Ramos (cell line): Measurements from ENCODE around the gene CDC42BPB.

Experiments used
- in situ Hi-C: fragments of 300-500 bp; cut with MboI; formaldehyde crosslinking; loops from one replicate; pipeline ENCODE4 v1.14.3; 2022; ENCODE audit warnings: low sequenced_read_pairs; ENCODE audit not compliant: unreplicated experiment

The CDC42BPB gene, protein sequence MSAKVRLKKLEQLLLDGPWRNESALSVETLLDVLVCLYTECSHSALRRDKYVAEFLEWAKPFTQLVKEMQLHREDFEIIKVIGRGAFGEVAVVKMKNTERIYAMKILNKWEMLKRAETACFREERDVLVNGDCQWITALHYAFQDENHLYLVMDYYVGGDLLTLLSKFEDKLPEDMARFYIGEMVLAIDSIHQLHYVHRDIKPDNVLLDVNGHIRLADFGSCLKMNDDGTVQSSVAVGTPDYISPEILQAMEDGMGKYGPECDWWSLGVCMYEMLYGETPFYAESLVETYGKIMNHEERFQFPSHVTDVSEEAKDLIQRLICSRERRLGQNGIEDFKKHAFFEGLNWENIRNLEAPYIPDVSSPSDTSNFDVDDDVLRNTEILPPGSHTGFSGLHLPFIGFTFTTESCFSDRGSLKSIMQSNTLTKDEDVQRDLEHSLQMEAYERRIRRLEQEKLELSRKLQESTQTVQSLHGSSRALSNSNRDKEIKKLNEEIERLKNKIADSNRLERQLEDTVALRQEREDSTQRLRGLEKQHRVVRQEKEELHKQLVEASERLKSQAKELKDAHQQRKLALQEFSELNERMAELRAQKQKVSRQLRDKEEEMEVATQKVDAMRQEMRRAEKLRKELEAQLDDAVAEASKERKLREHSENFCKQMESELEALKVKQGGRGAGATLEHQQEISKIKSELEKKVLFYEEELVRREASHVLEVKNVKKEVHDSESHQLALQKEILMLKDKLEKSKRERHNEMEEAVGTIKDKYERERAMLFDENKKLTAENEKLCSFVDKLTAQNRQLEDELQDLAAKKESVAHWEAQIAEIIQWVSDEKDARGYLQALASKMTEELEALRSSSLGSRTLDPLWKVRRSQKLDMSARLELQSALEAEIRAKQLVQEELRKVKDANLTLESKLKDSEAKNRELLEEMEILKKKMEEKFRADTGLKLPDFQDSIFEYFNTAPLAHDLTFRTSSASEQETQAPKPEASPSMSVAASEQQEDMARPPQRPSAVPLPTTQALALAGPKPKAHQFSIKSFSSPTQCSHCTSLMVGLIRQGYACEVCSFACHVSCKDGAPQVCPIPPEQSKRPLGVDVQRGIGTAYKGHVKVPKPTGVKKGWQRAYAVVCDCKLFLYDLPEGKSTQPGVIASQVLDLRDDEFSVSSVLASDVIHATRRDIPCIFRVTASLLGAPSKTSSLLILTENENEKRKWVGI (N-terminal part only)

DNA sequence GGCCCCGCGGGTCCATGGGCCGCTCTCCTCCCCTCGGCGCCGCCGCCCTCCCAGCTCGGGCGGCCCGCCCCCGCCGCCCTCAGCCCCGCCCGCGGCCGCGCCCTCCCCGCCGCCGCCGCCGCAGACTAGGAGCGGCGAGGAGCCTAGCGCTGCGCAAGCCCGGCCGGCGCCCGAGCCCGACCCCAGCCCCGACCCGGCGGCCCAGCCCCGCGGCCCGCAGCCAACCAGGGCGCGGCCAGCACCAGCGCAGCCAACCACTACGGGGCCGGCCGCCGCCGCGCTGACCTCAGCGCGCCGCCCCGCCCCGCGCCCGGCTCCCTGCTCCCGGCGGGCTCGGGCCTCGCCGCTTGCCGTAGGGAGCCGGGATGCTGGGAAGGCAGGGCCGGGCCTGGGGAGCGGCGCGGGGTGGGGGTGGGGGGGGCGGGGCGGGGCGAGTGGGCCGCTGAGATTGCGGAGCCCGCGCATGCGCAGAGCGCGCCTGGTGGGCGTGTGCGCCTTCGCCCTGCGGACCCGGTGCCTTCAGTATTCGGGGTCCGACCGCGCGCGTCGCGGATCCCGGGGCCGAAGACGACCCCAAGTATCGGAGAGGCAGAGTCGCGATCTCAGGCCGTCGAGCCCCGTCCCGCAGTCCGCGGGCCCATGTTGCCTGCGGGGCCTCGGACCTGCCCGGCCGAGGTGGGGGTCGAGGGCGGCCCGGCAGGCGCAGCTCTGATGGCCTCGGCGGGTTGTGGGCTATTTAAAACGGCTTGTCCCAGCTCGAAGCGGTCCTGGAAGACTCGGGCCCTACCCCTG, at the start of gene CDC42BPB:
Gene CDC42BPB (minus strand): TSS at position 178 of the 792 bp plus-strand sequence. CDS start 376 bp downstream, outside the sequence.
- in situ Hi-C loops = no loop called here

DNA sequence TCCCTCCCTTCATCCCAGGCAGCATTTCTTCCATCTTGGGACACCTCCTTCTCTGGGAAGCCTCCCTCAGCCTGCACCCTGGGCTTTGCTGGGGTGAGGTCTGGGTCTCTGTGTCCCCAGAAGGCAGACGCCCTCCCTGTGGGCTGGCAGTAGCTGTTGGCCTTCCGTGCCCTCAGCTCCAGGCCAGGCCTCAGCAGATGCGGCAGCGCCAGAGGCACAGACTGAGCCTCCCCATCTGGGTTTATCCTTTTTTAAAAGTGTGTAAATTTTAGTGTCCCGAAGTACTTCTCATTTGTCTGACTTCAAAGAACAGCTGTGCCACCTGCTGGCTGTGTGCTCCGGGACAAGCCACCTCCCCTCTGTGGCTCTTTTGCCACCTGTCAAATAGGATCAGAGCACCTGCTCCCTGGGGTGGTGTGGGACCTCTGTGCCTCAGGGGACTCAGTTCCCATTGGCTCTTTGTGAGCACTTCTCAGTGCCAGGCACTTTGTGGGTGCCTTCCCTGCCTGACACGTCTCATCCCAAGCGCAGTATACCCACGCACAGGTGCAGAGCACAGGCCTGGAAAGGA, 48.3 kb upstream of the CDC42BPB start:
- in situ Hi-C loops = no loop called here

DNA sequence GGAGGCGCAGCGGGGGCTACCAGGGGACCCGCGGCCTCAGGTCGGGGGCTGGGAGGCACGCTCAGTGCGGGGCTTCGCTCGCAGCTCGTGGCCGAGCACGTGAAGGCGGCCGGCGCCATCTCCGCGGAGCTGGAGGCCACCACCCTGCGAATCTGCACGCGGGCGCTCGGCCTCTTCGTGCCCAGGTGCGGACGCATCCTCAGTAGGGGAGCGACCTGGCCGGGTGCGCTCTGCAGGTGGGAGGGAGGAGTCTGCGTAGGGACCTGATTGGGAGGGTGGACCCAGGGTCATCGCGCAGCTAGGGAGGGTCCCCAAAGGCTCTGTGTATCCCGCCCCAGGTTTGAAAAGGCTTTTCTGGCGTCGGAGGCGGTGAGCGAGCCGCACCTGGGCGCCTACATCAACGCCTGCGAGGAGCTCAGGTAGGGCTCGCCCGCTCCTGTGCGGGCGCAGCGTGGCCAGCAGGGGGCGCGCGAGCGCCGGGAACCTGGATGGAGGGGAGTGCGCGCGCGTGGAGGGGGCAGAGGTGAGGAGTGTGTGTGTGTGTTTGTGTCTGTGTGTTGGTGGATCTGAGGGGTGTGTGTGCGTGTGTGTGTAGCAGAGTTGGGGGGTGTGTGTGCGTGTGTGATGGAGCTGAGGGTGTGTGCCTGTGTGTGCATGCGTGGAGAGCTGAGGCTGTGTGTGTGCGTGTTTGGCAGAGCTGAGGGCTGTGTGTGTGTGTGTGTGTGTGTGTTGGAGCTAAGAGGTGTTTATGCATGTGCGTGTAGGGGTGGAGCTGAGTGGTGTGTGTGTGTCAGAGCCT, 47.5 kb upstream of the CDC42BPB start:
- in situ Hi-C loops = no loop called here

DNA sequence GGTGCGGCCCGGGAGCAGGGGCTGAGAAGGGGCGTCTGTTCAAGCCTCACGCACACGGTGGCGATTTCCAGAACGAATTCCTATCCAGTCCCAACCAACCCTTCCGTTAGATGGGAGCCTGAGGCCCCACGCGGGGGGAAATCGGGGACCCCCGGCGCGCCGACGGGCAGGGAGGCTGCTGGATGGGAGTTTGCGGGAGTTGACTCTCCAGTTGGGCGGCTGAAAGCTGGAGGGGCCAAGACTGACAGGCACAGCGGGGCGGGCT, 47.0 kb upstream of the CDC42BPB start:
- in situ Hi-C loops = no loop called here

DNA sequence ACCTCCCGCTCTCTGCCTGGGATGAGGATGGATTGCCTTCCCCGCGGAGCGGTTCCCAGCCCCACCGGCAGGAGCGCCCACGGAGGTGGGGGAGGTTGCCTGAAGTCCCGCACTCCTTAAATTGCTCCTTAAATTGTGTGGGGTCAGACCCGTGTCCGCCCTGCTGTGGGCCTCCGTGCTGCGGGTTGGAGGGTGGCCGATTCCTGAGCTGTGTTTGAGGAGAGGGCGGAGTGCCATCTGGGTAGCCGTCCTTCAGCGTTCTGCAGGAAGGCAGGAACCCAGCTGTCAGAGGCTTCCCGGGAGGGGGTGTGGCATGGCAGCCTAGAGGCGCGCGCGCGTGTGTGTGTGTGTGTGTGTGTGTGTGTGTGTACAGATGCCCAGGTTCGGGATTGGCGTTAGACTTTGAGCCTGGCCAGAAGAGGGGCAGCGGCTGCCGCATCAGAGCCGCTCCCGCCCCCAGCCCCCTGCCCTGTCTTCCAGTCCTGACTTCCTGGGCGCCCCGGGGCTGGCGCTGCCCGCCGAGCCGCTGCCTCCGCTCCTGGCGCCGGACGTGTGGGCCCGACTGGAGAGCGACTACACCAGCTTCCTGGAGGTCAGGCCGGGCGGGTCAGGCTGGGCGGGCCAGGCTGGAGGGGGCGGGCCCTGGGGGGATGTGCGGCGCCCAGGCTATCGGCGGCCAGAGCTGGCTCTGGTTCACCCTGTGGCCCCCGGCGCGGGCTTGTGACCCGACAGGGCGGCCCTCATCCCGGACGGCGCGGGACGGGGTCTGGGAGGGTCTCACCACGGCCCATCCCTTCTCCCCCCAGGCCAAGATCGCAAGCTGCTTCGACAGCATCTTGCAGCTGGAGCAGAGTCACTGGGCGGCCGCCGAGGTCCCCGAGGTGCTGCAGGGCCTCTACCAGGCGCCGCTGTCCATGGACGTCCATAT, 46.4 kb upstream of the CDC42BPB start:
- in situ Hi-C loops = no loop called here

DNA sequence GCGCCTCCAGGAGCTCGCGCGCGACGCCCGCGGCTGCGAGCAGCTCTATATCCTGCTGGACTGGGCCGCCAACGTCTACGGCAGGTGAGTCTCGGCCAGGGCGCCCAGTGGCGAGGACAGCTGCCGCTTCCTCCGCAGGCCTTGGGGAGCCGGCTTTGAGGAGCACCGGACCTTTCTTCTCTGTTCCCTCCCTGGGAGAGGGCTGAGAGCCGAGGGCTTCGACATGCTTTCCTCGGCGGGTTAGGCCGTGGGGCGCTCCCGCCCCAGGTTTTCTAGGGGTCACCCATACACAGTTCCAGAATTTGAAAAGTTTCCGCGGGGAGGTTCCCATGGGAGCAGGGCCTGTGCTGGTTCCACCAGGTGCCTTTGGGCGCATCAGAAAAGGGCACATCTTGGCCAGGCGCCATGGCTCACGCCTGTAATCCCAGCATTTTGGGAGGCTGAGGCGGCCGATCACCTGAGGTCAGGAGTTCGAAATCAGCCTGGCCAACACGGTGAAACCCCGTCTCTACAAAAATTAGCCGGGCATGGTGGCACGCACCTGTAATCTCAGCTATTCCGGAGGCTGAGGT, 45.4 kb upstream of the CDC42BPB start:
- in situ Hi-C loops = no loop called here

DNA sequence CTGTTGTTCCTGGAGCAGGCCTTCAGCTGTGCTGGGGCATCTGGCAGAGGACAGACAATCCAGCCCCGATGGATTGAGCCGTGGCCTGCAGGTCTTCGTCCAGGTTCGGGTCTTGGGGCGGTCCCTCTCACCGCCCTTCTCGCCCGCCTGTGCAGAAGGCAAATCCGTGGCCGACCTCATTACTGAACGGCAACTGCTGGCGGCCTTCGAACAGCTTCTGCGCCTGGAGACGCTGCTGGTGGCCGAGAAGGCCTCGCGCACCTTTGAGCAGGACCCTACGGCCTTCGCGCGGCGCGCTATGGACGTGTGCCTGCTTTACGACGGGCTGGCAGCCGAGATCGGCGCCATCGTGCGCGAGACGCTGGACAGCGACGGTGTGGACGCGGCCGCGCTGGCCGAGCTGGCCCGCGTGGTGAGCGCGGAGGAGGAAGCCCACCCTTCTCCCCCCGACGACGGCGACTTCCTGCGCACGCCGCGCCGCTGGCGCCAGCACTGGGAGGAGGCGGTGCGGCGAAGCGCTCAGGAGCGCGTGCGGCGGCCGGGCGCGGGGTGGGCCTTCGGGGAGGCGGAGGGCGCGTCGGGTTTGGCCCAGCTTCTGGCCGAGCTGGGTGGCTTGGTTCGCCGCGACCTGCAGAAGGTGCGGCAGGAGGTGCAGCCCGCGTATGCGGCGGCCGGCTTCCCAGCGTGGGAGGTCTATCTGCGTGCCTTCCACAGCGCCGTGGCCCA, 44.8 kb upstream of the CDC42BPB start:
- in situ Hi-C loops = no loop called here

DNA sequence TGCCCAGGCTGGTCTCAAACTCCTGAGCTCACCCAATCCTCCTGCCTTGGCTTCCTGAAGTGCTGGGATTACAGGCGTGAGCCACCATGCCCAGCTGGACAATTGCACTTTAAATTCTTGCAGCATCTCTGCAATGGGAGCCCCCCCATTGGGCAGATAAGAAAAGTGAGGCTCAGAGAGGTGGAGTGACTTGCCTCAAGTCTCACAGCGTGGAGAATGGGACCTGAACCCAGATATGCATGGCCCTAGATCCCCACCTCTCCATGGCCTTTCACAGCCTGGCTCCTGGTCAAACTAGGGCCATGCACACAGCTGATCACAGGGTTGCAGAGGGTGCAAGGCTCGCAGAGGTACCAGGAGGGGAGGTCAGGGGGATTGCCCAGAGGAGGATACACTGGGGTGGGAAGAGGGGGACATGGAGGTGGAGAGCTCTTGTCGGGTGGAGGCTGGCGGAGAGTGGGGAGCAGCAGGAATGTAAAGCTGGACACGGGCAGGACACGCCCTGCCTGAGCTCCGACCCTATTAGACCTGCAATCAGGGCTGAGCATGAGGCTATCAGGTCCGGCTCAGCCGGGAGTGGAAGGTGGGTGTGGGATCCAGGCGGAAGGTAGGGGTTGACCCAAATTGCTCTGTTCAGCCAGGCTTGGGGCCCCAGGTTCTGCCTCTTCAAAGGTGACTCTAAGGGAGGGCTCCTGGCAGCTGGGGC, 44.1 kb upstream of the CDC42BPB start:
- in situ Hi-C loops = no loop called here

DNA sequence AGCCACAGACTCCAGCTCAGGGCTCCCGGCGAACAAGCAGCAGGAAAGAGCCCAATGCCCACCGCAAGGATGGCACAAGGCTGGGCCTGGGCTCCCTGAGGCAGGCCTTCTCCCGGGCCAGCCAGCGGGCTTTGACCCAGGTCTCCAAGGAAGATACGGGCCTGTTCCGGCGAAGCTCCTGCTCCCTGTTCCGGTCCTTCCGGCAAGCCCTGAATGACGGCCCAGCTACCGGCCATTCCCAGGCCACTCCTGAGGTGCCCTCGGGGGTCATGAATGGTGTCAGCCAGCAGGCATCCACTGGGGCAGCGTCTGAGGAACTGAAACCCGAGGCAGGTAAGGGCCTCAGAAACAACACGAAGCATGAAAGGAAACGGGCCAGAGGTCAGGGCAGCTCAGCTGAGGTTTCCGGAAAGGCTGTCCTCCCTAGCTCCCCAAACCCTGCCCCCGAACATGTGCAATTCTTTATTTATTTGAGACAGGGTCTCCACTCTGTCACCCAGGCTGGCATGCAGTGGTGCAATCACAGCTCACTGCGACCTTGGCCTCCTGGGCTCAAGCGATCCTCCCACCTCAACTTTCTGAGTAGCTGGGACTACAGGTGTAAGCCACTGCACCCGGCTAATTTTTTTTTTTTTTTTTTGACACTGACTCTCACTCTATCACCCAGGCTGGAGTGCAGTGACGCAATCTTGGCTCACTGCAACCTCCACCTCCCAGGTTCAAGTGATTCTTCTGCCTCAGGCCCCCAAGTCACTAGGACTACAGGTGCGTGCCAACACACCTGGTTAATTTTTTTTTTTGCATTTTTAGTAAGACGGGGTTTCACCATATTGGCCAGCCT, 43.2 kb upstream of the CDC42BPB start:
- in situ Hi-C loops = no loop called here

DNA sequence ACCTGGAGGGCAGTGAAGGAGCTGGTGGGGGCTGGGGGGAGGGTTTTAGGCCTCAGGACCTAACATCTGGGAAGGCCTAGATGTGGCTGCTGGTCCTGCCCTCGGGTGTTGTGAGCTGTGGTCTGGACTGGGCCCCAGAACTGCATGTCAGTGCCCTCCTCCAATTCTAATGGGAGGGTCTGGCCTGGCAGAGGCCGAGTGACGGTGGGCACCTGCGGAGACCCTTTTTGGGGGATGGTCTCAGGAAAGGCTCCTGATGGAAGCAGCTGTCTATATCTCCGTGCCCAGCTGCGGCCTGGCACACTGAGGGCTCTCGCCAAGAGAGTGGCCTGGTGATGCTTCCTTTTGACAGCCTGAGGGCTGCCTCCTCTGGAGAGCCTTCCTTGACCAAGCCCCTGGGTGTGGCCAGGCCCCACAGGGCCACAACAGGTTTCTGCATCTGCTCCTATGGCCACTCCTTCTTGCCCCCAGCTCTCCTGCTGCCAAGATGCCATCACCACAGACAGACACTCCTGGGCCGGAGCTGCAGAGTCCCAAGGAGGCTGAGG, 42.5 kb upstream of the CDC42BPB start:
- in situ Hi-C loops = no loop called here

DNA sequence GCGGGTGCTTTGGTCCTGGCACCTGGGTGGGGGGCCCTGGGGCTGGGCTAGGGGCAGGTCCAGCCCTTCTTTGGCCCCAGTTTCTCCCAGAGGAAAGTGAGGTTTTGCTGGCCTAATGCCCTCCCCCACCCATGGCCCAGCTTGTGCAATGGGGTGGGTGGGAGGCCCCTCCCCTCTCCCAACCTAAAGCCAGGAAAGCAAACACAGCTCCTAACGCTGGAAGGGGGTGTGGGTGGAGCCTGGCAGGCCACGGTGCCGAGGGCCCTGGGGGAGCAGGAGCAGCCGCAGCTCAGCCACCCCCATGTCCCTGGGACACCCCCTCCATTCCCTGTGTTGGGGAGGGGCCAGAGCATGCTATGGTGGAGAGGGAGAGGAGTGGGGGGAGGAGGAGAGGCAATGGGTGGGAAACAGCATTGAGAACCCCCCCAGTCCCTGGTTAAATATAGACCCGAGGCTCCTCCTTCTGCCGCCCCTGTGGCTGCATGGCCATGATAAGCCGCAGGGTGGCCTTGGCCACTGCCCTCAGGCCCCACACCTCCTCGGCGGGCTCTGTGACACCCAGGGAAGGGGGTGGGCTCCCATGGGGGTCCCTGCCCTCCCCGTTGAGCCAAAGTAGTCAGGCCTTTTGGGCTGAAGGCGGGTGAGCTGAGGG, 41.9 kb upstream of the CDC42BPB start:
- in situ Hi-C loops = no loop called here

DNA sequence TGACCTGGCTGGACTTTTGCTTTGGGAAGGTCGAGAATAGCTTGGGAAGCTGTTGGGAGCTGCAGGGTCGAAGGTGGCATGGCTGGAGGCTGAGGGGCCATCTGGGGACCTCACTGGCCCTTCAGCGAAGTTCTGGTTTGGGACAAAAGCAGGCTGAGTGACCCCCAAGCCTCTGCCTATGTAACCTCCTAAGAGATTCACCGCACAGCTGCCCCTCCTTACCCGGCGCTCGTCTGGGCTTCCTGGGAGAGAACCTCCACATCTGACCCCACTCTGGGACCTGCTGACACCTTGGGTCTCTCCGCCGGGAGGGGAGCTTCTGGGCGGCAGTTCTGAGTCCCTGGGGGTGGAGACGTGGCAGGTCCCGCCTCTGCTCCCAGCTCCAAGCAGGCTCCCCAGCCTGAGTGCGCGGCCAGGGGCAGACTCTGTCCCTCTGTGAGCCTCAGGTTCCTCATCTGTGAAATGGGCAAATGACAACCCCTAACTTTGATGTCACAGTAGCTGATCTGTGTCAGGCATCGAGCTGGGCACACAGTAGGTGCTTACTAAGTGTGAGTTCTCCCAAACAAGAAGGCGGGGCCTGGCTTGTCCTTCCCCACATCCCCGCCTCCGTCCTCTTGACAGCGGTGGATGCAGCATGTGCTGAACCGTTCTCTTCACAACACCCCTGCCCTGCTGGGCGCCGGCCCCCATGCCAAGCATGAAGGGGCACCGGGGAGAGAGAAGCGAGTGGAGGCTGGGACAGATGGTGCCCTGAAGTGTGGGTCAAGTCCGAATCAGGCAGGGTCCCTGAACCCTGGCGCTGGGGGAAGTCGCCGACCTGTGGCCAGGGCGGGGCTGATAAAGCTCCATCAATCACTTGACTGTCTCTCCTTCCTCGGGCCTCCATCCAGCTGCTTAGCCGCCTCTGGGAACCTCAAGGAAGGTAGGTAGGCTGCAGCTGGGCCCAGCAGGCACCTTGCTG, 40.9 kb upstream of the CDC42BPB start:
- in situ Hi-C loops = no loop called here

DNA sequence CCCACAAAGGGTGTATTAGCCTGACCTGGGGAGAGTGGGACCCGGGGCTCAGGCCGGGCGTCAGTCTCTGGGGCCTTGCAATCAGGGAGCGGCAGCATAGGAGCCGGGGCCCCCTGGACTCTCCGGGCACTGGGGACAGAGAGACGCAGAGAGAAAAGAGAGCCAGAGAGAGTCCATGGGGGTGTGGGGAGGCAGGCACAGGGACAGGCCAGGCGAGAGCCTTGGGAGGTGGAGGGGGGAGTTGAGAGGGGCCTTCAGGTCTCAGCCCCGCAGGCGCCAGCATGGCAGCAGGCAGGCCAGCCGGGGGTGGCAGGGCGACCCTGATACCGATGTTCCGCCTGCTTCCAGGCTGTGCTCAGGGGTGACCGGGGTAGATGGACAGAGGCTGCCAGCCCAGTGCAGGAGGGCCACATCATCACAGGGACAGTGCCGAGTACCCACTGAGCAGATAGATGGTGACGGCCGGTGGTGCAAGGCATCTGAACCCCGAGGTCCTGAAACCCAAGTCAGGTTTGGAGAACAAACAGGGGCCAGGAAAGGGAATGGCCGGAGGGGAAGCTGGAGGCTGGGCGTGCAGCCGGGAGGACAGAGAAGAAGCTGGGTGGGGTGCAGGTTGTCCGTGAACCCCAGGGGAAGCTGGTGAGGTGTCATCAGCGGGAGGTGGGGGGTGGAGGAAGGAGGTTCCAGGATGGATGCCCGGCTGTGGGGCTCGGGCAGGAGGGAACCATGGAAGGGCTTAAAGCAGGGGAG, 40.1 kb upstream of the CDC42BPB start:
- in situ Hi-C loops = no loop called here
